SK-N-SH (cell line): Measurements from ENCODE around the gene NUF2. TPM values are rescaled to one million over a fixed set of nuclear protein-coding genes. Genes with fewer than 3 reads are reported as not detected.

Experiments used
- CTCF ChIA-PET: fragments of 300-600, 350-600 bp; formaldehyde crosslinking; extraction: SDS; loops from one replicate; lab custom pipeline; 2021; lab: Yijun Ruan, JAX
- POLR2A ChIA-PET: fragments of 350-600 bp; sonication (Branson Sonifier 250); formaldehyde crosslinking; extraction: SDS; loops from one replicate; lab custom pipeline; 2020; ENCODE audit warnings: antibody characterized with exemption, inconsistent platforms; lab: Yijun Ruan, JAX
- DNase-seq: peaks from one replicate; pipeline ENCODE4 v3.0.0; 2012
- H2AFZ ChIP-seq: fragments of 200-600 bp; sonication (generic); 2 replicates; pipeline ENCODE4 v1.8.1; 2016; ENCODE audit warnings: antibody characterized with exemption, mild to moderate bottlenecking, low read depth
- H3F3A ChIP-seq: fragments of 200-600 bp; sonication (generic); replicated peaks from 2 replicates; pipeline ENCODE3; 2016; ENCODE audit warnings: antibody characterized with exemption, mild to moderate bottlenecking; ENCODE audit not compliant: insufficient read depth
- H3K27ac ChIP-seq, 2 experiments: fragments of 200-500 bp in 1 of 2; fragments of 200-600 bp in 1 of 2; sonication (Bioruptor generic) in 1 of 2; sonication (generic), shearing (Covaris generic) in 1 of 2; 2 replicates each; pipeline versions ENCODE4 v1.5.1 to v1.6.1; 2014 to 2016; ENCODE audit warnings: low read depth in 2 of 2, inconsistent platforms in 1 of 2, low read length in 1 of 2, mild to moderate bottlenecking in 1 of 2, mixed read lengths in 1 of 2
- H3K27me3 ChIP-seq: fragments of 200-600 bp; sonication (generic), shearing (Covaris generic); 2 replicates; pipeline ENCODE4 v1.6.1; 2016; ENCODE audit warnings: mixed run types; ENCODE audit not compliant: insufficient read depth
- H3K36me3 ChIP-seq, 2 experiments: fragments of 200-500 bp in 1 of 2; fragments of 200-600 bp in 1 of 2; sonication (Bioruptor generic) in 1 of 2; sonication (generic) in 1 of 2; replicated peaks in 1 of 2; 2 replicates each; pipeline versions ENCODE3 to v1.5.1; 2014 to 2016; ENCODE audit warnings: low read length in 1 of 2, mild to moderate bottlenecking in 1 of 2; ENCODE audit not compliant: insufficient read depth in 2 of 2, control insufficient read depth in 1 of 2
- H3K4me1 ChIP-seq, 2 experiments: fragments of 200-500 bp in 1 of 2; fragments of 200-600 bp in 1 of 2; sonication (Bioruptor generic) in 1 of 2; sonication (generic), shearing (Covaris generic) in 1 of 2; 2 replicates each; pipeline versions ENCODE4 v1.5.1 to v1.6.1; 2014 to 2016; ENCODE audit warnings: low read depth in 1 of 2, low read length in 1 of 2, mixed run types in 1 of 2; ENCODE audit not compliant: insufficient read depth in 2 of 2, control insufficient read depth in 1 of 2
- H3K4me2 ChIP-seq: fragments of 200-600 bp; sonication (generic), shearing (Covaris generic); 2 replicates; pipeline ENCODE4 v1.6.1; 2017; ENCODE audit warnings: mixed run types
- H3K4me3 ChIP-seq, 2 experiments: fragments of 200-500 bp in 1 of 2; fragments of 200-600 bp in 1 of 2; sonication (Bioruptor generic) in 1 of 2; sonication (generic), shearing (Covaris generic) in 1 of 2; 2 replicates each; pipeline versions ENCODE4 v1.5.1 to v1.8.1; 2014 to 2016; ENCODE audit warnings: low read depth in 2 of 2, inconsistent platforms in 1 of 2, low read length in 1 of 2, mild to moderate bottlenecking in 1 of 2, mixed read lengths in 1 of 2, moderate library complexity in 1 of 2
- H3K79me2 ChIP-seq: fragments of 200-600 bp; sonication (generic); 2 replicates; pipeline ENCODE4 v1.8.1; 2017; ENCODE audit warnings: mild to moderate bottlenecking; ENCODE audit not compliant: insufficient read depth
- H3K9ac ChIP-seq: fragments of 200-600 bp; sonication (generic); 2 replicates; pipeline ENCODE4 v1.6.1; 2017; ENCODE audit warnings: mixed run types
- H3K9me2 ChIP-seq: fragments of 200-600 bp; sonication (generic); 2 replicates; pipeline ENCODE4 v1.6.1; 2017; ENCODE audit warnings: mixed run types
- H3K9me3 ChIP-seq: fragments of 200-600 bp; sonication (generic); 2 replicates; pipeline ENCODE4 v1.6.1; 2017; ENCODE audit warnings: mixed run types, mild to moderate bottlenecking, moderate library complexity
- H4K20me1 ChIP-seq: fragments of 200-600 bp; sonication (generic); 2 replicates; pipeline ENCODE4 v1.6.1; 2017; ENCODE audit warnings: mild to moderate bottlenecking, mixed run types; ENCODE audit not compliant: insufficient read depth
- CHD2 ChIP-seq: fragments of 150-350 bp; IDR thresholded peaks from 2 replicates; pipeline ENCODE4 v1.6.1; 2018; ENCODE audit warnings: low read length; ENCODE audit not compliant: partially characterized antibody
- CTCF ChIP-seq: fragments of 200-600 bp; sonication (generic); IDR thresholded peaks from 2 replicates; pipeline ENCODE4 v1.6.1; 2017; ENCODE audit warnings: antibody characterized with exemption, mild to moderate bottlenecking, moderate library complexity
- ELF1 ChIP-seq: IDR thresholded peaks from 2 replicates; pipeline ENCODE4 v1.4.0; 2012
- FOSL2 ChIP-seq: IDR thresholded peaks from 2 replicates; pipeline ENCODE4 v1.4.0; 2012; ENCODE audit warnings: low read depth, mild to moderate bottlenecking, moderate library complexity, borderline replicate concordance
- FOXJ3 ChIP-seq: sonication (generic); formaldehyde crosslinking; IDR thresholded peaks from 2 replicates; pipeline ENCODE4 v1.5.1; 2020; ENCODE audit warnings: mild to moderate bottlenecking, missing genetic modification reagents
- FOXM1 ChIP-seq: IDR thresholded peaks from 2 replicates; pipeline ENCODE4 v1.4.0; 2012; ENCODE audit warnings: low read depth, mild to moderate bottlenecking
- GABPA ChIP-seq: IDR thresholded peaks from 2 replicates; pipeline ENCODE4 v1.4.0; 2012; ENCODE audit warnings: low read depth, mild to moderate bottlenecking
- NFIC ChIP-seq: IDR thresholded peaks from 2 replicates; pipeline ENCODE4 v1.4.0; 2012; ENCODE audit warnings: borderline replicate concordance
- PBX3 ChIP-seq: IDR thresholded peaks from 2 replicates; pipeline ENCODE4; 2012
- POLR2AphosphoS5 ChIP-seq: IDR thresholded peaks from 2 replicates; pipeline ENCODE4 v1.6.1; 2012; ENCODE audit warnings: low read depth, low read length
- RCOR1 ChIP-seq: fragments of 150-350 bp; IDR thresholded peaks from 2 replicates; pipeline ENCODE4 v1.6.1; 2017; ENCODE audit warnings: antibody characterized with exemption, low read length
- RFX5 ChIP-seq: IDR thresholded peaks from 2 replicates; pipeline ENCODE4 v1.6.1; 2012; ENCODE audit warnings: mild to moderate bottlenecking, improper control_type of control experiment, low read length
- SIN3A ChIP-seq: IDR thresholded peaks from 2 replicates; pipeline ENCODE4 v1.6.1; 2012; ENCODE audit warnings: low read depth, mild to moderate bottlenecking, low read length, moderate library complexity, borderline replicate concordance
- TAF1 ChIP-seq: IDR thresholded peaks from 2 replicates; pipeline ENCODE4 v1.6.1; 2012; ENCODE audit warnings: low read depth, mild to moderate bottlenecking, low read length, moderate library complexity, borderline replicate concordance
- TCF12 ChIP-seq: IDR thresholded peaks from 2 replicates; pipeline ENCODE4 v1.4.0; 2012
- TEAD4 ChIP-seq: IDR thresholded peaks from 2 replicates; pipeline ENCODE4 v1.4.0; 2012; ENCODE audit warnings: mild to moderate bottlenecking, borderline replicate concordance; ENCODE audit not compliant: insufficient read depth
- YY1 ChIP-seq: IDR thresholded peaks from 2 replicates; pipeline ENCODE4 v1.4.0; 2012; ENCODE audit warnings: low read depth, mild to moderate bottlenecking
- WGBS: methylation state at CpG from one replicate; pipeline ENCODE4 v1.1.6; 2017; ENCODE audit warnings: low lambda C conversion rate; 5-methylcytosine and 5-hydroxymethylcytosine counted together
- polyA plus RNA-seq, 3 experiments: library from polyadenylated mRNA; depleted of rRNA; stranded (reverse); fragments of >200 nt; gene quantifications; 2 replicates each; pipeline ENCODE4 v1.2.3, GENCODE V29; 2012
- TF ChIP-seq, protein P1 (sequence below): fragments of 150-350 bp; IDR thresholded peaks from 2 replicates; pipeline ENCODE4 v1.6.1; 2016; ENCODE audit warnings: mild to moderate bottlenecking, low read depth, low read length
- TF ChIP-seq, protein P2 (sequence below): IDR thresholded peaks from 2 replicates; pipeline ENCODE4 v1.4.0; 2012; ENCODE audit warnings: low read depth, borderline replicate concordance

The NUF2 gene
- polyA plus RNA-seq, 1 of the 3 experiments (the other 2 are of a cell fraction): 11.3 TPM

DNA sequence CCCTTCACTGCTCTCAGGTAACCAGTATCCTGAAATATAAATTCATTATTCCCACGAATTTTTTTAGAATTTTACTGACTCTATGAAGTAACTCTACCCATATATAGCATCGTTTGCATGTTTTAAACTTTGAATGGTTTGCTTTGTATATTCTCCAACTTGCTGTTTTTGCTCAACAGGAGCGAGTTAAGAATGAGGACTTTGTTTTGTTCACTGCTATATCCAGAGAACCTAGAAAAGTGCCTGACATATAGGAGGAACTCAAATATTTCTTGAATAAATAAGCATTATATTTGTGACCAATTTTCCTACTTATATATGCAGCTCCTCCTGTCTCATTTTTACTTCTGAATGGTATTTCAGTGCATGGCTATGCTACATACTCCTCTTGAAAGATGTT is 43.4 kb downstream of the NUF2 start:
- Histone ChIP-seq H3K4me2 (no peak overlapping the region), H3K9me3 (no peaks in the 10 kb centered on the region), H3K9ac (no peak overlapping the region), H3F3A (no peaks in the 10 kb centered on the region), H3K36me3 (no peaks in the 10 kb centered on the region), H3K9me2 (no peaks in the 10 kb centered on the region), H3K79me2 (no peaks in the 10 kb centered on the region), H3K4me1 (peaks cover 0 to 5% of the 10 kb centered on the region in 2 experiments; a peak in 2 of 4 replicates), H3K4me3 (no peak overlapping the region), H2AFZ (no peak overlapping the region), H3K27me3 (no peaks in the 10 kb centered on the region; the same call in 1 of the 2 replicates), H3K27ac (no peak overlapping the region), H4K20me1 (no peaks in the 10 kb centered on the region)
- 24% methylated on average over 3 of the region's 3 CpGs for WGBS
- POLR2A ChIA-PET: no interaction called here
- TF ChIP-seq FOSL2 (no peak), NFIC (no peak), RCOR1 (no peak), ELF1 (no peak), FOXM1 (no peak), YY1 (no peak), SIN3A (no peak), PBX3 (no peak), GABPA (no peak), CTCF (no peak), FOXJ3 (no peak), TCF12 (no peak), TAF1 (no peak), TEAD4 (no peak)
- TF ChIP-seq, protein P1, sequence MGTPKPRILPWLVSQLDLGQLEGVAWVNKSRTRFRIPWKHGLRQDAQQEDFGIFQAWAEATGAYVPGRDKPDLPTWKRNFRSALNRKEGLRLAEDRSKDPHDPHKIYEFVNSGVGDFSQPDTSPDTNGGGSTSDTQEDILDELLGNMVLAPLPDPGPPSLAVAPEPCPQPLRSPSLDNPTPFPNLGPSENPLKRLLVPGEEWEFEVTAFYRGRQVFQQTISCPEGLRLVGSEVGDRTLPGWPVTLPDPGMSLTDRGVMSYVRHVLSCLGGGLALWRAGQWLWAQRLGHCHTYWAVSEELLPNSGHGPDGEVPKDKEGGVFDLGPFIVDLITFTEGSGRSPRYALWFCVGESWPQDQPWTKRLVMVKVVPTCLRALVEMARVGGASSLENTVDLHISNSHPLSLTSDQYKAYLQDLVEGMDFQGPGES: no peak
- no peak for DNase-seq
- CTCF ChIA-PET: no interaction called here

- Histone ChIP-seq H3K4me3 (no peak overlapping the region), H3K27ac (no peak overlapping the region), H2AFZ (no peak overlapping the region), H3K9ac (no peak overlapping the region), H3K79me2 (no peaks in the 10 kb centered on the region), H3K9me3 (no peaks in the 10 kb centered on the region), H3K4me1 (peaks cover 0 to 5% of the 10 kb centered on the region in 2 experiments; a peak in 2 of 4 replicates), H3F3A (no peaks in the 10 kb centered on the region), H3K36me3 (no peaks in the 10 kb centered on the region), H3K4me2 (no peak overlapping the region), H3K27me3 (no peaks in the 10 kb centered on the region; the same call in 1 of the 2 replicates), H4K20me1 (no peaks in the 10 kb centered on the region), H3K9me2 (no peaks in the 10 kb centered on the region)
- ChIA-PET CTCF (interaction anchor here (1.1 kb wide), 1 partner anchor 20 kb away, joined by 3 read pairs; no protein-coding TSS in a partner anchor), POLR2A (no interaction called here)
- no peak for TF ChIP-seq TCF12
- TF ChIP-seq NFIC: no peak
- TF ChIP-seq, protein P2, sequence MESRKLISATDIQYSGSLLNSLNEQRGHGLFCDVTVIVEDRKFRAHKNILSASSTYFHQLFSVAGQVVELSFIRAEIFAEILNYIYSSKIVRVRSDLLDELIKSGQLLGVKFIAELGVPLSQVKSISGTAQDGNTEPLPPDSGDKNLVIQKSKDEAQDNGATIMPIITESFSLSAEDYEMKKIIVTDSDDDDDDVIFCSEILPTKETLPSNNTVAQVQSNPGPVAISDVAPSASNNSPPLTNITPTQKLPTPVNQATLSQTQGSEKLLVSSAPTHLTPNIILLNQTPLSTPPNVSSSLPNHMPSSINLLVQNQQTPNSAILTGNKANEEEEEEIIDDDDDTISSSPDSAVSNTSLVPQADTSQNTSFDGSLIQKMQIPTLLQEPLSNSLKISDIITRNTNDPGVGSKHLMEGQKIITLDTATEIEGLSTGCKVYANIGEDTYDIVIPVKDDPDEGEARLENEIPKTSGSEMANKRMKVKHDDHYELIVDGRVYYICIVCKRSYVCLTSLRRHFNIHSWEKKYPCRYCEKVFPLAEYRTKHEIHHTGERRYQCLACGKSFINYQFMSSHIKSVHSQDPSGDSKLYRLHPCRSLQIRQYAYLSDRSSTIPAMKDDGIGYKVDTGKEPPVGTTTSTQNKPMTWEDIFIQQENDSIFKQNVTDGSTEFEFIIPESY: no peak
- TF ChIP-seq POLR2AphosphoS5: no peak
- no peak for TF ChIP-seq TAF1
- TF ChIP-seq CHD2: no peak
- TF ChIP-seq RFX5: no peak
- no peak for TF ChIP-seq ELF1
- DNase-seq: no peak
- WGBS: 93% methylated on average over 4 of the region's 4 CpGs
Measured at GRCh38 chr1:163366555-163366954, 44.8 kb downstream of the NUF2 start.
